ENCODE measurements around the gene TMEM38B.
"Not testable (repeated sequence)": the region's sequence is repeated elsewhere in the genome, so short reads cannot be mapped to it uniquely, and the experiment has no call there.

TMEM38B gene

GRCh38 chr9:105714020-105714331 lies 19.6 kb downstream of the TMEM38B start:
- H3K27ac ChIP-seq (replicated peaks) = no peak overlapping the region
- DNase-seq (ENCODE audit: low read depth in 1 of 2, low spot score in 1 of 2) = no peak
- no peaks in the 10 kb centered on the region for H3K27me3 ChIP-seq (ENCODE audit: insufficient read depth, poor library complexity, severe bottlenecking)
- TF ChIP-seq CTCF (IDR thresholded peaks at IDR 0.05; ENCODE audit: insufficient read depth, low read length) = no peak
- TF ChIP-seq POLR2AphosphoS5 (IDR thresholded peaks at IDR 0.05; ENCODE audit: low read depth) = no peak
- no peak for TF ChIP-seq GABPA (IDR thresholded peaks at IDR 0.05; ENCODE audit: low read depth)
- TF ChIP-seq SPI1 (IDR thresholded peaks at IDR 0.05; ENCODE audit: borderline replicate concordance, low read depth) = no peak
- H3K4me3 ChIP-seq (replicated peaks; ENCODE audit: insufficient read depth, low read length) = no peak overlapping the region

GRCh38 chr9:105716146-105716545 lies 21.8 kb downstream of the TMEM38B start:
- no peak for DNase-seq (ENCODE audit: low read depth in 1 of 2, low spot score in 1 of 2)
- no peaks in the 10 kb centered on the region for H3K27me3 ChIP-seq (ENCODE audit: insufficient read depth, poor library complexity, severe bottlenecking)
- no peak overlapping the region for H3K27ac ChIP-seq (replicated peaks)
- no peak overlapping the region for H3K4me3 ChIP-seq (replicated peaks; ENCODE audit: insufficient read depth, low read length)
- no peak for TF ChIP-seq POLR2AphosphoS5 (IDR thresholded peaks at IDR 0.05; ENCODE audit: low read depth)
- no peak for TF ChIP-seq GABPA (IDR thresholded peaks at IDR 0.05; ENCODE audit: low read depth)
- no peak for TF ChIP-seq CTCF (IDR thresholded peaks at IDR 0.05; ENCODE audit: insufficient read depth, low read length)
- no peak for TF ChIP-seq SPI1 (IDR thresholded peaks at IDR 0.05; ENCODE audit: borderline replicate concordance, low read depth)

GRCh38 chr9:105722099-105722498 lies 27.8 kb downstream of the TMEM38B start:
- no peak overlapping the region for H3K4me3 ChIP-seq (replicated peaks; ENCODE audit: insufficient read depth, low read length)
- no peak overlapping the region for H3K27ac ChIP-seq (replicated peaks)
- TF ChIP-seq CTCF (IDR thresholded peaks at IDR 0.05; ENCODE audit: insufficient read depth, low read length) (no peak), REST (IDR thresholded peaks at IDR 0.05; ENCODE audit: insufficient replicate concordance, low read depth) (no peak), SPI1 (IDR thresholded peaks at IDR 0.05; ENCODE audit: borderline replicate concordance, low read depth) (no peak), GABPA (IDR thresholded peaks at IDR 0.05; ENCODE audit: low read depth) (no peak), POLR2AphosphoS5 (IDR thresholded peaks at IDR 0.05; ENCODE audit: low read depth) (no peak)
- H3K27me3 ChIP-seq (ENCODE audit: insufficient read depth, poor library complexity, severe bottlenecking) = no peaks in the 10 kb centered on the region
- DNase-seq (ENCODE audit: low read depth in 1 of 2, low spot score in 1 of 2) = no peak

- H3K4me3 ChIP-seq (replicated peaks; ENCODE audit: insufficient read depth, low read length) = no peak overlapping the region
- TF ChIP-seq GABPA (IDR thresholded peaks at IDR 0.05; ENCODE audit: low read depth) (no peak), POLR2AphosphoS5 (IDR thresholded peaks at IDR 0.05; ENCODE audit: low read depth) (no peak), CTCF (IDR thresholded peaks at IDR 0.05; ENCODE audit: insufficient read depth, low read length) (no peak), REST (IDR thresholded peaks at IDR 0.05; ENCODE audit: insufficient replicate concordance, low read depth) (no peak)
- no peak overlapping the region for H3K27ac ChIP-seq (replicated peaks)
- no peak for DNase-seq (ENCODE audit: low read depth in 1 of 2, low spot score in 1 of 2)
- H3K27me3 ChIP-seq (ENCODE audit: insufficient read depth, poor library complexity, severe bottlenecking) = no peaks in the 10 kb centered on the region
These were observed 31.0 kb downstream of the TMEM38B start for GRCh38 chr9:105725370-105725769.

- H3K27ac ChIP-seq (replicated peaks); H3K27me3 ChIP-seq (ENCODE audit: insufficient read depth, poor library complexity, severe bottlenecking); H3K4me3 ChIP-seq (replicated peaks; ENCODE audit: insufficient read depth, low read length); DNase-seq (ENCODE audit: low read depth in 1 of 2, low spot score in 1 of 2): not testable (repeated sequence)
These were observed 33.9 kb downstream of the TMEM38B start for GRCh38 chr9:105728230-105728629.

- H3K4me3 ChIP-seq (replicated peaks; ENCODE audit: insufficient read depth, low read length); H3K27ac ChIP-seq (replicated peaks); DNase-seq (ENCODE audit: low read depth in 1 of 2, low spot score in 1 of 2); H3K27me3 ChIP-seq (ENCODE audit: insufficient read depth, poor library complexity, severe bottlenecking): not testable (repeated sequence)
These were observed 37.1 kb downstream of the TMEM38B start for GRCh38 chr9:105731420-105731819.

Data from HL-60 (cell line).